Femur (tissue), 1 donor: ENCODE results near the gene RSPRY1.
A peak's percentile ranks its signal among the peaks of the same experiment; 100 is the strongest.

Experiments
- DNase-seq: peaks from one replicate; pipeline ENCODE4 v3.0.0-alpha.2; 2017

RSPRY1 gene

GRCh38 chr16:57152096-57153093, 33.7 kb upstream of the RSPRY1 start:
- DNase-seq: no peak

DNA sequence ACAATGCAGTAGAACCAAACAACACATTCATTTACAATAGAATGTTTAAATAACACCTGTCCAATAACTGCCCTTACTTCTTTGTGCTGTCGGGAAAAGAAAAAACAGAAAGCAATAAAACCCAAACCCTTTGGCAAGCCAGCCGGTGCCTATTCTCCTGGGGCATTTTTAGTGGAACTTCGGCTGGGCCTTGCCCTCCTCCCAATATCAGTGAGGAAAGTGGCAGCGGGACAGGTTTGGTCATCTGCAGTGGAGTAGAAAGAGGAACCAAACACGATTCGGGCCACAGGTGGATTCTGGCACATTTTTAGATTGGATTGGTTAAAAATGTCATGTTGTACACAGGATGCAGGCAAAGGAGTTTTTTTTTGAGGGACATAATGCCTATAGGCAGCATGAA, 32.3 kb upstream of the RSPRY1 start:
- DNase-seq: no peak

DNA sequence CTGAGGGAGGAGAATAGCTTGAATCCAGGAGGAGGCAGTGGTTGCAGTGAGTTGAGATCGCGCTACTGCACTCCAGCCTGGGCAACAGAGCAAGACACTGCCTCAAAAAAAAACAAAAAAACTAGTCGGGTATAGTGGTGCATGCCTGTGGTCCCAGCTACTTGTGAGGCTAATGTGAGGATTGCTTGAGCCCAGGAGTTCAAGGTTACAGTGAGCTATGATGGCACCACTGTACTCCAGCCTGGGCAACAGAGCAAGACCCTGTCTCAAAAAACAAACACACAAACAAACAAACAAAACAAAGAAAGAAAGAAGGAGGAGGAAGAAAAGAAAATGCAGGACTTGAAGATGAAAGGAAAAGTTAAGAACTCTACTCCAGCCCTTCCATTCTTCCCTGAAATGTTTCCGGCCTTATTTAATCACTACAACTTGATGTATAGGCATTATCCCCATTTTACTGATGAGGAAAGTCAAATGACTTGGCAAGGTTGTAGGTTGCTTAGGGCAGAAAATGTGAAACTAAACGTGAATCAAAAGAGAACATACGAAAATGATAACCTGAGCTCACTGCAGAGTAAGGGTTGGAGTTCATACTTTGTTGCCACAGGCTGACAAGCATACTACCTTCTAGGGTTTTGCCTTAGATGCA, 30.3 kb upstream of the RSPRY1 start:
- DNase-seq: no peak

DNA sequence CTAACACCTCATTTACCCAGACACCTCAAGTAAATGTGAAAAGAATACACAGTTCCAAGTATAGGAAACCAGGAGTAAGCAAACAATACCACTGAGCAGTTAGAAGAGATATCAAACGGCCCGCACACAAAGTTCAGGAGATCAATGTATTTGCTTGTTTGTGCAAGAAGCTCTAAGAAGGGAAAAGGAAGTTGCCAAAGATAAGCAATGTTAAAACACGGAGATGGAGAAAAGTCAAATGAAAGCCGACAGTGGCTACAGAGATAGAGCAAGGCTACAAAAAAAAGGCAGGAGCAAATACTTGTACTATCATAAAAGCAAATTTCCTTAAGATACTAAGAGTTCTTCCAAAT, 29.8 kb upstream of the RSPRY1 start:
- DNase-seq: no peak

GRCh38 chr16:57157533-57157932, 28.6 kb upstream of the RSPRY1 start:
- no peak for DNase-seq

DNA sequence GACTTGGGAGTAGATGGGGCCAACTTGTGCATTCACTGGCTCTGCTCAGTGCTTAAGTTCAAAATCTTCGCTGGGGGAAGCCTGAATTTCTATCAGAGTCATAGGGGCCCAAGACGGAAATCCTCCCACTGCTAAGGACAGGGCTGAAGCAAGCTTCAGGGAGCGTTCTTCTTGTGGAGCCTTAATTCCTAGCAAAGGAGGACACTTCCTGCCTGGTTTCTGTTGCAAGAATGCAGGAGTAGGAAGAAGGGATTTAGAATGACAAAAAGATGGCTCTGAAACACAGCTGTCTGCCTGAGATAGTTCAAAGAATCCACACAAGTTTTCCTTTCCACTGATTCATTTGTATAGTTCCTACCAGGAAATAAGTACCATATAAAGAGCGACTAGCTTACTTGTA, 26.7 kb upstream of the RSPRY1 start:
- DNase-seq: no peak

- no peak for DNase-seq
Measured at GRCh38 chr16:57163842-57164241, 22.3 kb upstream of the RSPRY1 start.

GRCh38 chr16:57165483-57165882, 20.6 kb upstream of the RSPRY1 start:
- no peak for DNase-seq

GRCh38 chr16:57165938-57166337, 20.2 kb upstream of the RSPRY1 start:
- DNase-seq: no peak

DNA sequence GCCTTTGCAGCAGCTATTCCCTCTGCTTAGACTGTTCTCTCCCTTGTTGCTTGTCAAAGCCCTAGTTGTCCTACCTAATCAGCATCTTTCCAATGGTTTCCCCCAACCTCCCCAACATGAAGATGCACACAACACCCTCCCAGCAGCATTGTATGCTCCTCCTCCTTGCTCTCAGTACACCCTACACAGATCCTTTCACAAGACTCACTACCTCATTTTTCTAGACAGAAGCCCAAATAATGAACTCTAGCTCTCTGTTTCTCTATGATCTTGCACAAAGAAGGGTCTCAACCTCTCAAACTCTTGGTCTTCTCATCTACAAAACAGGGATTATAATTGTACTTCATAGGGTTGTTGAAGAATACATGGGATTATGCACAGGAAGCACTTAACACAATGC, 19.7 kb upstream of the RSPRY1 start:
- DNase-seq: no peak

DNA sequence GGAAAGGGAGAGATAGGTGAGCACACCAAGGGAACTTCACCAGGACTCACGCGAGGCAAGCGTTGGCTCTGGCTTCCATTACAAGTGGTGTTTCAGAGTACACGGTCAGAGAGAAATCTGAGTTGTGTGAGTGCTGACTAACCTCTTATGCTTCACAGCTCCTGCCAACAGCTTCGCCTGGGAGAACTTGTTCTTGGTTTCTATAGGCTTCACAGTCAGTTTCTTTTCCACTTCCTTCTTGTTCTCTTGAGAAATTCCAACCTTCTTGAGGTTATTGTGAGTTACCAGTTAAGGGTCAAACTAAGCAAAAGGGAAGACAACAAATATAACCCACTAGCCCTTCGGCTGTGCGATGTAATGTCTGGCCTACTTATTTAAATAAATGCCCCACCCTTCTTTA, 19.2 kb upstream of the RSPRY1 start:
- no peak for DNase-seq

GRCh38 chr16:57167538-57167937, 18.6 kb upstream of the RSPRY1 start:
- no peak for DNase-seq

GRCh38 chr16:57167953-57168352, 18.2 kb upstream of the RSPRY1 start:
- no peak for DNase-seq

GRCh38 chr16:57169327-57169726, 16.8 kb upstream of the RSPRY1 start:
- DNase-seq: no peak

GRCh38 chr16:57172721-57173290, 13.3 kb upstream of the RSPRY1 start:
- DNase-seq: no peak

DNA sequence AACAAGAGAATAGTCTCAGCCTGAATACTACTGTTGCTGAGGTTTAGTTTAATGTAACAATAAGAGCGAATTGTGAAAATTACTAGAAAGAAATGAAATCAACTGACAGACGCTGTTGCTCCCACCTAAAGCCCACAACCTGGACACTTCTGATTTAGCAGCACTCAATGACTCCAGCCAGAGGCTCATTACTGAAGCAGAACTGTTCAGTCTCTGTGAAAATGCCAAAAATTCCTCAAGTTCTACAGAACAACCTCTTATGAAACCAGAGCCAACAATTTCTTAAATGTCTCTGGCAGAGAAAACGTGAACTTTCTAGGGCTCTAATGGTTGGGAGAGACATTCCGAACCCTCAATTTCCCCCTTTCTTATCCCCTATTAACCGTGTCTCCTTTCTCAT, 10.2 kb upstream of the RSPRY1 start:
- no peak for DNase-seq

GRCh38 chr16:57178196-57178595, 7.9 kb upstream of the RSPRY1 start:
- no peak for DNase-seq

GRCh38 chr16:57178793-57179212, 7.3 kb upstream of the RSPRY1 start:
- no peak for DNase-seq

GRCh38 chr16:57179215-57179828, 6.8 kb upstream of the RSPRY1 start:
- DNase-seq: no peak

DNA sequence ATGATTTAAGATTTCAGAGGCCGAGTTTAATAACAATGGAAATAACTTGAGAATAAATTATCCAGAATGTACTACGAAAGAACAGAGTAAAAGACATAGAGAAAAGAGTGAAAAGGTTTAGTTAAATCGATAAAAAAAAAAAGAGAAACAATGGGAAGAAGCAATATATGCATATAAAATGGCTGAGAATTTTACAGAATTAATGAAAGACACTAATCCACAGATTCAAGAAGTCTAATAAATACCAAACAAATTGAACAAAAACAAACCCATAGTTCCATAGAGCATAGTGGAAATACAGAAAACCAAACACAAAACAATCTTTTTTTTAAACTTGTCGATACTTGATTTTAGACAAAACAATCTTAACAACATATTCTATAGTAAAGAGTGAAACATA, 2.0 kb upstream of the RSPRY1 start:
- DNase-seq: no peak

DNA sequence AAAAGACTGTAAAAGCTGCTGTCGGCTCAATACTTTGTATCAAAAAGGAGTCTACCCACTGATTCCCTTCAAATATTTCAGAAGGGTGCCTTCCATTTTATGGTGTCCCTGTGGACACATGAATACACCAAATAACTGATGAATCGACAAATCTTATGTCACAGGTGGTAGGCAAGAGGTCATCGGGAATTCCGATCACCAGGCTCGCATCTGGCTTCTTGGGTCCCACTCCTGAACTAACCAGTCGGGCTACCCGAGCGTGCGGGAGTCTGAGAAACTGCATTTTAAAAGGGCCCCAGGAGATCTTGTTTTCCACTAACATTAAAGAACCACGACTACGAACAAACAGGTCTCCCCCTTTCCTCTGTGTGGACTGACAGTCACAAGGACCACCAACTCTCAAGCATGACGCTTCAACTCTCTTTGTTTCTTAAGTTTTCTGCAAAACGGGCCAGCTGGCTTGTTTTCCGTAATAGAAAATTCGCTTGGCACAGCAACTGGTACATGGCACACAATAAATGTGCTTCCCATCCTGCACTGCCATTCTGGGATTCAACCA, 1.2 kb upstream of the RSPRY1 start:
- no peak for DNase-seq

- peak; percentile 60 for DNase-seq
Measured at GRCh38 chr16:57185446-57185944, 634 bp upstream of the RSPRY1 start.
